GM12865 (cell line): Measurements from ENCODE around the gene MED13.
"Not testable (repeated sequence)": the region's sequence is repeated elsewhere in the genome, so short reads cannot be mapped to it uniquely, and the experiment has no call there.

Source experiments
- DNase-seq: peaks from one replicate; pipeline ENCODE4 v3.0.0; 2010; ENCODE audit warnings: low read depth
- H3K4me3 ChIP-seq: 2 replicates; pipeline ENCODE4 v1.5.1; 2011; ENCODE audit warnings: mild to moderate bottlenecking, low read depth, low read length, control low read depth
- CTCF ChIP-seq: IDR thresholded peaks from 2 replicates; pipeline ENCODE4 v1.5.1; 2011; ENCODE audit warnings: low read length, control low read depth, low read depth, inconsistent platforms; ENCODE audit not compliant: insufficient read depth; ENCODE audit errors: missing control alignments

MED13 gene

DNA sequence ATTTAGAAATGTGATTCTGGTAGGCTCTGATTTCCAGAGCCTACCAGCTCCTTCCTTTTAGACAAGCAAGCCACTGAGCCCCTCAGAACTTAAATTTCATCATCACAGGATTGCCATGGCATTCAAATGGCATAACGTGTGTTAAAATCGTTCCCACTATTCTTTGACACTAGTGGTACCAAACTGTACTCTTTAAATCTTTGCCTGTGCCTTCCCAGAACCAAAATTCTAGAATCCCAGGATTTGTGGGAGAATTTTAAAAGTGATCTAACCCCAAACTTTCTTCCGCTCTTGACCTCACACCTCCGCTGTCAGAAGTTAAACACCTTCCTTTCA is 137.0 kb downstream of the MED13 start:
- TF ChIP-seq CTCF = no peak
- DNase-seq = no peak
- peak overlapping the region; percentile 88 for H3K4me3 ChIP-seq

GRCh38 chr17:61927208-61928100 is 137.6 kb downstream of the MED13 start, which contains the start of gene INTS2:
Gene INTS2, minus strand, starts transcription at chr17:61927982. Its CDS starts 1,338 bp downstream, at chr17:61926644.
- DNase-seq = peak; percentile 96
- no peak for TF ChIP-seq CTCF
- peak within 1 kb of the TSS; percentile 88 for H3K4me3 ChIP-seq

DNA sequence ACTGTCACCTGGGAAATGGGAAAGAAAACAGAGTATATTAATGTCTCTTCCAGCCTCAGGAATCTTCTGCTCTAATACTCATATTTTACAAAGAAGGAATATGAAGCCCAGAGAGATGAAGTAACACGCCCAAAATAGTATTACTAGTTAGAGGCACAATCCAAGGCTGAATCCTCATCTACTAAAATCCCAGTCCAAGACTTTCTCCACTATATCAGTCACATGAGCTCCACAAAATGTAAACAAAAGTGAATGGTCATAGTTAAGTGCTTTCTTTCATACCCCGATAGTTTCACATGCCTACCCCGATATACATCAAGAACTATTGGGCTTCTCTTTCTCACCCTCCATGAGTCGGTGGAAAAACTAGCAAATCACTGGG is 138.3 kb downstream of the MED13 start:
- TF ChIP-seq CTCF = no peak
- no peak for DNase-seq

GRCh38 chr17:61915162-61915561 is 149.9 kb downstream of the MED13 start:
- not testable (repeated sequence) for DNase-seq, H3K4me3 ChIP-seq

More for the DNA sequence above, 138.3 kb downstream of the MED13 start:
- peak overlapping the region; percentile 88 for H3K4me3 ChIP-seq

- TF ChIP-seq CTCF = no peak
- no peak overlapping the region for H3K4me3 ChIP-seq
- no peak for DNase-seq
Measured at GRCh38 chr17:61908292-61909037, 156.6 kb downstream of the MED13 start.

DNA sequence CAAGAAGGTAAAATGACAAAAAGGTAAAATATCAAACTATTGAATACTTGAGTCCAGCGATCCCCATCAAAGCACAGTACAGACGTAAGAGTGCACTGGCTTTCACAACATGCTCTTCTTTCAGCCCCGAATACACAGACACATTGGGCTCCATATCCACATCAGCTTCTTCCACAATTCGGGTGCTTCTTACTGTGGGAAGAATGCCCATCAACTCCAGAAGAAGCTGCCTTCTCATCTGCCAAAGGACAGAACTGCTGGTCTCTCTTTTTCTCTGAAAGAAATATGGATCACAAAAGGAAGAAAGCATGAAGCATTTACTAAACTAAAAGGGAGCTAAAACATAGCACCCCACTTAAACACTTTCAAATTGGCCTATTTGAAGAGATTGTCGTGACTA is 157.7 kb downstream of the MED13 start:
- H3K4me3 ChIP-seq = no peak overlapping the region
- DNase-seq = no peak
- no peak for TF ChIP-seq CTCF

- peak overlapping the region; percentile 21 for H3K4me3 ChIP-seq
- peak; percentile 64 for DNase-seq
- TF ChIP-seq CTCF = no peak
Measured at GRCh38 chr17:61904094-61904710, 160.9 kb downstream of the MED13 start.
